HEK293 (cell line): Measurements from ENCODE around the gene ZBTB17.

ENCODE experiments used
- CTCF ChIP-seq: fragments of 450-650 bp; formaldehyde crosslinking; IDR thresholded peaks from 2 replicates; pipeline ENCODE4 v1.5.1; 2016; ENCODE audit warnings: missing biosample characterization, missing genetic modification characterization
- REST ChIP-seq: fragments of 450-650 bp; formaldehyde crosslinking; IDR thresholded peaks from 2 replicates; pipeline ENCODE4 v1.5.1; 2016; ENCODE audit warnings: missing biosample characterization, missing genetic modification characterization
- ZBTB10 ChIP-seq: fragments of 450-650 bp; formaldehyde crosslinking; IDR thresholded peaks from 2 replicates; pipeline ENCODE4 v1.5.1; 2016; ENCODE audit warnings: missing biosample characterization, missing genetic modification characterization
- ZNF362 ChIP-seq: fragments of 450-650 bp; formaldehyde crosslinking; IDR thresholded peaks from 2 replicates; pipeline ENCODE4 v1.5.1; 2016; ENCODE audit warnings: missing biosample characterization, missing genetic modification characterization
- ZNF629 ChIP-seq: fragments of 450-650 bp; formaldehyde crosslinking; IDR thresholded peaks from 2 replicates; pipeline ENCODE4 v1.5.1; 2017; ENCODE audit warnings: missing biosample characterization, missing genetic modification characterization
- ZNF777 ChIP-seq: fragments of 450-650 bp; formaldehyde crosslinking; IDR thresholded peaks from 2 replicates; pipeline ENCODE4 v1.5.1; 2017; ENCODE audit warnings: missing biosample characterization, missing genetic modification characterization, borderline replicate concordance

- TF ChIP-seq REST (tag by site-specific recombination) (no peak), ZBTB10 (tag by site-specific recombination) (no peak), ZNF362 (tag by site-specific recombination) (no peak), ZNF629 (no peak), CTCF (no peak), ZNF777 (tag by site-specific recombination) (no peak)
Measured at GRCh38 chr1:16021681-16022080, 45.8 kb upstream of the ZBTB17 start, which contains the start of gene CLCNKA.
